GM18511 (cell line): ENCODE results near the gene COPZ1.
"Not testable (repeated sequence)": the region's sequence is repeated elsewhere in the genome, so short reads cannot be mapped to it uniquely, and the experiment has no call there.

Source experiments
- ATAC-seq: cut with Tn5 transposase; IDR thresholded peaks from one replicate; pipeline ENCODE4 v1.9.1; 2021; ENCODE audit warnings: mild to moderate bottlenecking, moderate library complexity; ENCODE audit not compliant: unreplicated experiment

The COPZ1 gene

GRCh38 chr12:54330442-54330841, 5.5 kb downstream of the COPZ1 start:
- ATAC-seq, result no peak

DNA sequence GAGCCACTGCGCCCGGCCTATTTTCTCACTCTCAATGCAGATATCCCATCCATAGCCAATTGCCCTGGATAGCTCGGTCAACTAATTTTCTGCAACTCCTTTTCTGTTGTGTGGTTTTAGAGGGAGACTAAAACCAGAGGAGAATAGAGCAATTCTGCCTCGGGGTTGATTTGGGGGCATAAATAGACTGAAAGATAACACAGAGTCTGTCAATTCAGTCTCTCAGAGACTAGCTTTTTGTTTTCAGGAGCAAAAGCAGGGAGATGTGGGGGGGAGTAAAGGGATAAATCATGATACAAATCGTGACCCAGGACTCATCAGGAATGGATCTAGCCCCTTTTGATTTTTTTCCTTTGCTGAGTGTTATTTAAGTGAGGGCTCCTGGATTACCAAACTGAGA, 6.5 kb downstream of the COPZ1 start:
- no peak for ATAC-seq

- ATAC-seq, result no peak
Observed at GRCh38 chr12:54333420-54334034, 8.6 kb downstream of the COPZ1 start.

DNA sequence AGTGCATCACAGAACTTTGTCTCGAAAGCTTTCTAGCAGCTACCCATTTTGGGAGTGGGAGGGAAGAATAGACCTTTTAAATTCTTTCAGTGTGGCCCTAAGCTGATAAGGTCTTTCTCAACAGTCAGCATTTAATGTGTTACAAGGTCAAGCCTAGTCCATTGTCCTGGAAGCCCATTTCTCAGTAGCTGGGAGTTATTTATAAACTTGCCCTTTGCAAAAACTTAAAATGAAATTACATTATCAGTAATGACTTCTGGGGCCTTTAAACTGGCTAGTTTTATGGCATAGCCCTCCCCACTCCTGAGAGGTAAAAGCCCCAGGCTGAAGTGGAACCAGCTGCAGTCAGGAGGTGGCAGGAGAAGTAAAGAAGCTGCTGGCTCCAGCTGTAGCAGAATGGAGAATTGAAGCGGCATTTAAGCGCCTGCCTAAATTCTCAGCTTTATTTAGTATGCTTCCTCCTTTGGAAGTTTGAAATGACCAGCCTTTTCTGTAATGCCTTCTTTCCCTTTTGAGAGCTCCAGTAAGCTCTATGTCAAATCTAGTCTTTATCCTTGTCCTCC, 12.4 kb downstream of the COPZ1 start:
- no peak for ATAC-seq

DNA sequence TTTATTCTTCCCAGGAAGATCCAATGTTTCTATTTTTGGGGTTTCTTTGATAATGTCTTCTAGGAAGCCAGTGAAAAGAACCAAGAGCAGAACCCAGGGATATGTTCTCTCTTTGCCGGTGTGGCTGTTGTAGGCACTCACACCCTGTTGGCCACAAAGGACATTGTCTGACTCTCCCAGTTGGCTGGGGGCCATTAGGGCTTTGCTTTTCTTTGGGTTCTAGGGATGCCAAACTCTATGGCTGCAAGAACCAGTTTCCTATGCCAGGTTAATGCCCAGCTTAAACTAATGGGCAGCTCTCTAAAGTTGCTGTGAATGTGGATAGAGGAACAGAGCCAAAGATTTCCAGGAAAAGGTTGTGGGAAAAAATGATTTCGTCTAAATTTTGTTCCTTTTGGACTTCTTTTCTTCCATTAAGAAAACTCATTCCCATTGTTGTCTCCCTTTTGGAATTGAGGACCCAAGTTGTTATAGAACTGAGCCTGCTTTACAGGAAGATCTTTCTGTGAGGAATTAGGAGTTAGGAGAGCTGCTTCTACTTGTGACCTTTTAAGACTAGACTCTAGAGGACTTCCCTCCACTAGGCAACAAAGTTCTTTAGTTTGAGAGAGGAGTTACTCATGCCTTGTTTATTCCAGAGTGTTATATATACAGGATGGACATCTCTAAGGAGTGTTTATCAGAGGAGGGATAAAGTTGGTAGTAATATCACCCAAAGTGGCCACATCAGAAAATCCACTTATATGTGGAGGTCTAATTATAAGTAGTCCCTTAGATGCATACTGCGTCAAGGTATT, 13.1 kb downstream of the COPZ1 start:
- no peak for ATAC-seq

- ATAC-seq, result no peak
Observed at GRCh38 chr12:54338698-54339296, 13.9 kb downstream of the COPZ1 start.

- ATAC-seq, result no peak
Observed at GRCh38 chr12:54340846-54341245, 15.9 kb downstream of the COPZ1 start.

- no peak for ATAC-seq
Observed at GRCh38 chr12:54341378-54342300, 16.7 kb downstream of the COPZ1 start.

GRCh38 chr12:54349036-54349435, 24.1 kb downstream of the COPZ1 start:
- no peak for ATAC-seq

DNA sequence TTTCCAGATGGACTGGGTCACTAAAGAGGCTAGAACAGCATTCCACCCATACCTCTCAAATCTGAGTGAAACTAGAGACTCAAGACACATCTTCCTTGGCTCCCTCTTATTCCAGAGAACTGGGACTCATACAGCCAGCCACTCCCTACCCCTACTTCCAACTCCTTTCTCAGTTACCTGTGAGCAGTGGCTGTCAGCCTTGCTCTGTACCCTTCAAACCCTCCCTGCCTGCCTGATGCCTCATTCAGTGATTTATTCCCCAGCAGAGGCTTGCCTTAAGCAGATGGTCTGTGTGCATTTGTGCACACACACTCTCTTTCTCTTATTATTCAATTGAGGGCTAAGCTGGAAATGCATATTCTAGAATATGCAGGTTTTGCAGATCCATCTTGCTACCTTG, 24.7 kb downstream of the COPZ1 start:
- ATAC-seq, result no peak

DNA sequence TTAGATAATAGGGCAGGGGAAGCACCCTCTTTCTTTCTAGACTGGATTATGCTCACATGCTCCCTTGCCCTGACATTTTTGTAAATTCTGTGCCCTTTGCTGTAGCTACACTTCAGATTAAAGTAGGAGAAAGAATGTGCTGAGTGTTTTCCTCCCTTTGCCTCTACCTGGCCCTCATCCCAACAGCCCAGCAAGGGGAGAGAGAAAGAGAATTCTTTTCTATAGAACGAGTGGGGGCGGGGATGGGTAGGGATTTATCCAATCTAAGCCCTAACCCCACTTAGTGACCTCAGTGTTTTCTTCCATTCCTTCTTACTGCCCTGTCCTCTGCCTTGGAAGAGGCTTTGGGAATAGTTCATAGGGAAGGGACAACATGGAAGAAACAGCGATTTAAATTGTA, 25.8 kb downstream of the COPZ1 start:
- no peak for ATAC-seq

GRCh38 chr12:54351341-54351740, 26.4 kb downstream of the COPZ1 start:
- ATAC-seq, result no peak

DNA sequence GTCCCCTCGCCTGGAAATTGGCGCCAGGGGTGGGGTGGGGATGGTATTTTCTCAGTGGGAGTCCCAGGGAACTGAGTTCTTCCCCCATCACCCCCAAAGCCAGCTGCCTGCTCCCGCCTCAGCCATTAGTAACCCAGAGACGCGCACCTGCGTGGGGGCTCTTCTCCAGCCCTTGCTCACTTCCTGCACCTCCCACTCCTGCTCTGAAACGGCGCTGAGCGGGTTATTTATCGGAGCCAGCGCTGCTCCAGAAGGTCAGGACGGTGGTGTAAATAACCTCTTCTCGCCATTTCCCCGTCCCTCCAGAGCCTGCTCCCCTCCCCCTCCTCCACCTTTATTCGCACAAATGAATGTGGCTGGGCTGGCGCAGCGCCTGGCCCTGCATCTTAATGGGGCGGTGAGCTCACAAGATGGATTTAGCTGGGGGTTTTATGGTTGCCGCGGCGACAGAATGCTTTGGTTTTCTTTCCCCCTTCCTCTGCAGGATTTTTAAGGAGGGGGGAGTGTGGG, 27.1 kb downstream of the COPZ1 start:
- ATAC-seq, result no peak

DNA sequence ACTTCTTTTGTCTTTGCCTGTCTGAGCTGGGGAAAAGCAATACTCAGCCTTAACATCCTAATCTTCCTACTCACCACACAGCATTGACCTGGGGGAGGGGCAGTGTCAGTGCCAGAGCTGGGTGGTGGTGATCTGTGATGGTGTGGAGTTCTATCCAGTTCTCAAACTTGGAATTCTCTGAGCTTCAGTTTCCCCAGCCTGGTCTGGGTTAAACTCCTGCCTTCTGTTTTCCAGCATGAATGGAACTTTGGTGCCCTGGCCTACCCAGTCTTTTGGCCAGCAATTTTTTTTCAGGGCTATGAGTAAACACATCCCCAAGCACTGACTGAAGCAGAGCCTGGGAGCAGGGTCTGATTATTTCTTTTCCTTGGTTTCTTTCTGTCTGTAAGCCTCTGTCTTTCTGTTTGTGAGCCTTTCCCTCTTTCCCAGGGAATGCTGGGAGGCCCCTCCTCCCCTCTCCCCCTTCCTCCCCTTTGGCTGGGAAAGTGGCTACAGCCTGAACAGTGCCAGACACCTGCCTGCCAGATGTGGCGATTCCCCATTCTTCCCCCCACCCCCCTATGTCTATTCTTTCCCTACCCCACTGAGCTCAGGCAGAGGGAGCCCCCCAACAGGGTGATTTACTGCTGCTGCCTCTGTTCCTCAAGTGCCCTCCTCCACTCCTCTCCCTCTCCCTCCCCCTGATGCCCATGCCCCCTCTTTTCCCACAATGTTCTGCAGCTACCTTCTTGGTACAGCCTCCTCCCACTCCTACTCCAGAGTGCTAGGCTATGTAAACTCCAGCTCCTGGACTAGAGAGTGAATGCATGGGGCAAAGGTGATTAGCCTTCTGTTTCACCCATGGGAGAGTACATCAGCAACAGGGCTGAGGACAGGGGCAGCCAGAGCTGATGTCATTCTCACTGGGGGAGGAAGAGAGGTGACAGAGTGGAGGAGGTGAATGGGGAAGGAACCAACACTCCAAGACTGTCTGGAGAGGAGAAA, 28.3 kb downstream of the COPZ1 start:
- ATAC-seq, result no peak

DNA sequence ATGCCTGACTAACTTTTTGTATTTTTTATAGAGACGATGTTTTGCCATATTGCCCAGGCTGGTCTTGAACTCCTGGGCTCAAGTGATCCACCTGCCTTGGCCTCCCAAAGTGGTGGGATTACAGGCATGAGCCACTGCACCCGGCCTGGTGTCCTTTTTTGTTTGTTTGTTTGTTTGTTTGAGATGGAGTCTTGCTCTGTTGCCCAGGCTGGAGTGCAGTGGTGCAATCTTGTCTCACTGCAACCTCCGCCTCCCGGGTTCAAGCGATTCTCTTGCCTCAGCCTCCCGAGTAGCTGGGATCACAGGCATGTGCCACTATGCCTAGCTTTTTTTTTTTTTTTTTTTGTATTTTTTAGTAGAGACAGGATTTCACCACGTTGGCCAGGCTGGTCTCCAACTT, 29.3 kb downstream of the COPZ1 start:
- not testable (repeated sequence) for ATAC-seq

DNA sequence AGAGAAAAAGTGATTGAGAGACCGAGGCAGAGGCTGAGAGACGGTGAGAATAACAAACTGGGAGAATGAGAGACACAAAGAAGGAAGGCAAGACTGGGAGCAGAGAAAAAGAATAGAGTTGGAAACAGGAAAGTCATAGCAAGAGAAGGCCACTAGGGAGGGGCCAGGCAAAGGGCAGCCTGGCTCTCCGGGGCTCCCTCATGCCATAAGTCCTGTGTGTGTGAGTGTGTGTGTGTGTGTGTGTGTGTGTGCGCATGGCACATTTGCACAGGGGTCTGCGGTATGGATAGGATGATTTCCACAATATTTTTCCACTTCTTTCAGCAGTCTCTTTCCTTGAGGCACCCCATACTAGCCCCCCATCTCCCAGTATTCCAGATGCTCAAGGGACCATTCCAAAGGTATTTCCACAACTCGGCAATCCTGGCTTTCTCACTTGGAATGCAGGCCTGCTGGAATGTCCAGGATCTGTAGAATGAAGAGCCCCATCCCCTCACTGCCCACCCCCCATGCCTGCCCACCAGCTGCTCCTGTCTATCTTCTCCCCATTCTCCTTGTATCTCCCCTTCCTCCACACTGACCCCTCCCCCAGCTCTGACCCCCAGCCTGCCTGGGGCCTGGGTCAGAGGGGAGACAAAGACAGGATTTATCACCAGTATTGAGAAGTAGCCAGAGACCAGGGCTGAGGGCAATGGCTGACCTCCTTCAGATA, 30.3 kb downstream of the COPZ1 start:
- ATAC-seq, result no peak

DNA sequence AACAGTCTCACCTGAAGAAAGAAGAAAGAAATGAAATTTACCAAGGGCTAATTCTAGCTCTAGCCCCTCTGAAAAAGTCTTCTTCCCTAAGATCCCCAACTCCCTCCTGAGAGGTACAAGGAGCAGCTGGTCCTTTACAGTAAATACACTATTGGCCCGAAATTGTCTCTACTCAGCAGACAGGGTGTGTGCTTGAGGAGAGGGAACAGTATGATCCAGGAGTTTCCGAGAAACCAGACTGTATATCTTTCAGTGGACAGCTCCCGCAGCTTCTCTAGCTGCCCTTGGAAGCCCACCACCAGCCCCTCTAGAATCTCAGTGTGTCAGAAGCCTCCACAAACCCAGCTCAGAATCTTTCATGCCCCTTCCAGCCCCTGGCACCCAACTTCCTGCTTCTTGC, 31.3 kb downstream of the COPZ1 start:
- no peak for ATAC-seq

DNA sequence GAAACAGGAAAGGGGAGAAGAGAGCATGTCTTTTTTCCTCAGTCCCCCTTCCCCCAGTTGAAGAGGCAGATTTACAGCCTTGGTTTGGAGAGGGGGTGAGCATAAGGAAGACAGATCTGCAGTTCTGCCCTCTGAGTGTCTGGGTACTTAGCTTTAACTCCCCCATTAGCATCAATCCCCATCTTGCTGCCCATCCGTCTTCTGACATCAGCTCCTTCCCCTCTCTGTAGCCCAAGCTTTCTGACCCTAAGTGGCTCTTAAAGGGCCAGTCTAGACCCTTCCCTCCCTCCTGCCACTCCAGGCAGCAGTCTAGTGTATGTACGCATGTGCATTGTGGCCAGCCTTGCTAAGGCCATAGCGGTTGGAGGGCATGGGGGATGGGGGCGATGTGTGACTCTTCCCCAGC, 32.0 kb downstream of the COPZ1 start:
- no peak for ATAC-seq
